Parathyroid adenoma (tissue), 2 donors: Measurements from ENCODE around the gene SHOX.

Experiments
- H2AFZ ChIP-seq: fragments of 300-600 bp; sonication (generic); one replicate; pipeline ENCODE4 v1.7.0; 2017; ENCODE audit warnings: antibody characterized with exemption, mild to moderate bottlenecking
- H3K27ac ChIP-seq: fragments of 300-600 bp; sonication (generic); one replicate; pipeline ENCODE4 v1.7.0; 2017
- H3K27me3 ChIP-seq: fragments of 300-600 bp; sonication (generic); one replicate; pipeline ENCODE4 v1.7.0; 2017; ENCODE audit warnings: low read length; ENCODE audit not compliant: control insufficient read depth, insufficient read depth
- H3K36me3 ChIP-seq: fragments of 300-600 bp; sonication (generic); one replicate; pipeline ENCODE4 v1.7.0; 2017; ENCODE audit warnings: low read length; ENCODE audit not compliant: control insufficient read depth, insufficient read depth
- H3K4me1 ChIP-seq: fragments of 300-600 bp; sonication (generic); one replicate; pipeline ENCODE4 v1.7.0; 2017; ENCODE audit warnings: control low read depth
- H3K4me2 ChIP-seq: fragments of 300-600 bp; sonication (generic); one replicate; pipeline ENCODE4 v1.7.0; 2017; ENCODE audit warnings: low read length
- H3K4me3 ChIP-seq: fragments of 300-600 bp; sonication (generic); one replicate; pipeline ENCODE4 v1.7.0; 2017; ENCODE audit warnings: low read depth, low read length
- H3K79me2 ChIP-seq: fragments of 300-600 bp; sonication (generic); one replicate; pipeline ENCODE4 v1.7.0; 2017; ENCODE audit warnings: control low read depth
- H3K9ac ChIP-seq: fragments of 300-600 bp; sonication (generic); one replicate; pipeline ENCODE4 v1.7.0; 2017; ENCODE audit warnings: mild to moderate bottlenecking
- H3K9me3 ChIP-seq: fragments of 300-600 bp; sonication (generic); one replicate; pipeline ENCODE4 v1.7.0; 2017; ENCODE audit warnings: low read length; ENCODE audit not compliant: control insufficient read depth
- TF ChIP-seq, protein P1 (sequence below): fragments of 300-600 bp; sonication (generic); IDR thresholded peaks from one replicate; pipeline ENCODE4 v1.7.0; 2017; ENCODE audit warnings: antibody characterized with exemption, mild to moderate bottlenecking
- donor health status: primary hyperparathyroidism.

The SHOX gene

DNA sequence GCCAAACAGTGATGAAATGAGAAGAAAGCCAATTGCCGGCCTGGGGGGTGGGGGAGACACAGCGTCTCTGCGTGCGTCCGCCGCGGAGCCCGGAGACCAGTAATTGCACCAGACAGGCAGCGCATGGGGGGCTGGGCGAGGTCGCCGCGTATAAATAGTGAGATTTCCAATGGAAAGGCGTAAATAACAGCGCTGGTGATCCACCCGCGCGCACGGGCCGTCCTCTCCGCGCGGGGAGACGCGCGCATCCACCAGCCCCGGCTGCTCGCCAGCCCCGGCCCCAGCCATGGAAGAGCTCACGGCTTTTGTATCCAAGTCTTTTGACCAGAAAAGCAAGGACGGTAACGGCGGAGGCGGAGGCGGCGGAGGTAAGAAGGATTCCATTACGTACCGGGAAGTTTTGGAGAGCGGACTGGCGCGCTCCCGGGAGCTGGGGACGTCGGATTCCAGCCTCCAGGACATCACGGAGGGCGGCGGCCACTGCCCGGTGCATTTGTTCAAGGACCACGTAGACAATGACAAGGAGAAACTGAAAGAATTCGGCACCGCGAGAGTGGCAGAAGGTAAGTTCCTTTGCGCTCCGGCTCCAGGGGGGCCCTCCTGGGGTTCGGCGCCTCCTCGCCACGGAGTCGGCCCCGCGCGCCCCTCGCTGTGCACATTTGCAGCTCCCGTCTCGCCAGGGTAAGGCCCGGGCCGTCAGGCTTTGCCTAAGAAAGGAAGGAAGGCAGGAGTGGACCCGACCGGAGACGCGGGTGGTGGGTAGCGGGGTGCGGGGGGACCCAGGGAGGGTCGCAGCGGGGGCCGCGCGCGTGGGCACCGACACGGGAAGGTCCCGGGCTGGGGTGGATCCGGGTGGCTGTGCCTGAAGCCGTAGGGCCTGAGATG is at the start of gene SHOX:
SHOX (plus strand) TSS at position 180 of the 885 bp plus-strand sequence; CDS start at position 287, 107 bp downstream.
- Histone ChIP-seq H3K36me3 (no peaks in the 10 kb centered on the region), H3K79me2 (no peaks in the 10 kb centered on the region), H3K27me3 (no peaks in the 10 kb centered on the region), H3K4me3 (no peak within 1 kb of the TSS), H3K27ac (no peak within 1 kb of the TSS), H3K4me2 (no peak within 1 kb of the TSS), H2AFZ (no peak within 1 kb of the TSS), H3K9ac (no peak within 1 kb of the TSS), H3K4me1 (no peaks in the 10 kb centered on the region), H3K9me3 (no peaks in the 10 kb centered on the region)
- TF ChIP-seq, protein P1, sequence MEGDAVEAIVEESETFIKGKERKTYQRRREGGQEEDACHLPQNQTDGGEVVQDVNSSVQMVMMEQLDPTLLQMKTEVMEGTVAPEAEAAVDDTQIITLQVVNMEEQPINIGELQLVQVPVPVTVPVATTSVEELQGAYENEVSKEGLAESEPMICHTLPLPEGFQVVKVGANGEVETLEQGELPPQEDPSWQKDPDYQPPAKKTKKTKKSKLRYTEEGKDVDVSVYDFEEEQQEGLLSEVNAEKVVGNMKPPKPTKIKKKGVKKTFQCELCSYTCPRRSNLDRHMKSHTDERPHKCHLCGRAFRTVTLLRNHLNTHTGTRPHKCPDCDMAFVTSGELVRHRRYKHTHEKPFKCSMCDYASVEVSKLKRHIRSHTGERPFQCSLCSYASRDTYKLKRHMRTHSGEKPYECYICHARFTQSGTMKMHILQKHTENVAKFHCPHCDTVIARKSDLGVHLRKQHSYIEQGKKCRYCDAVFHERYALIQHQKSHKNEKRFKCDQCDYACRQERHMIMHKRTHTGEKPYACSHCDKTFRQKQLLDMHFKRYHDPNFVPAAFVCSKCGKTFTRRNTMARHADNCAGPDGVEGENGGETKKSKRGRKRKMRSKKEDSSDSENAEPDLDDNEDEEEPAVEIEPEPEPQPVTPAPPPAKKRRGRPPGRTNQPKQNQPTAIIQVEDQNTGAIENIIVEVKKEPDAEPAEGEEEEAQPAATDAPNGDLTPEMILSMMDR: no peak

DNA sequence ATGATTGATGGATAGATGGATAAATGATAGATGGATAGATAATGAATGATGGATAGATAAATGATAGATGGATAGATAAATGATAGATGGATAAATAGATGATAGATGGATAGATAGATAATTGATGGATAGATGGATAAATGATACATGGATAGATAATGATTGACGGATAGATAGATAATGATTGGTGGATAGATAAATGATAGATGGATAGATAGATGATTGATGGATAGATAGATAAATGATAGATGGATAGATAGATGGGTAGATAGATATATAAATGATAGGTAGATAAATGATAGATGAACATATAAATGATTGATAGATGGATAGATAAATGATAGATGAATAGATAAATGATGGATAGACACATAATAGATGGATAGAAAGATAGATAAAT is 49.5 kb upstream of the SHOX start:
- H3K79me2 ChIP-seq: no peaks in the 10 kb centered on the region
- H3K27ac ChIP-seq: no peak overlapping the region
- H3K36me3 ChIP-seq: no peaks in the 10 kb centered on the region
- no peaks in the 10 kb centered on the region for H3K9me3 ChIP-seq
- H3K4me2 ChIP-seq: no peak overlapping the region
- H3K9ac ChIP-seq: no peak overlapping the region
- H3K27me3 ChIP-seq: no peaks in the 10 kb centered on the region
- H3K4me3 ChIP-seq: no peak overlapping the region
- H2AFZ ChIP-seq: no peak overlapping the region
- TF ChIP-seq, protein P1: no peak
- H3K4me1 ChIP-seq: no peaks in the 10 kb centered on the region

DNA sequence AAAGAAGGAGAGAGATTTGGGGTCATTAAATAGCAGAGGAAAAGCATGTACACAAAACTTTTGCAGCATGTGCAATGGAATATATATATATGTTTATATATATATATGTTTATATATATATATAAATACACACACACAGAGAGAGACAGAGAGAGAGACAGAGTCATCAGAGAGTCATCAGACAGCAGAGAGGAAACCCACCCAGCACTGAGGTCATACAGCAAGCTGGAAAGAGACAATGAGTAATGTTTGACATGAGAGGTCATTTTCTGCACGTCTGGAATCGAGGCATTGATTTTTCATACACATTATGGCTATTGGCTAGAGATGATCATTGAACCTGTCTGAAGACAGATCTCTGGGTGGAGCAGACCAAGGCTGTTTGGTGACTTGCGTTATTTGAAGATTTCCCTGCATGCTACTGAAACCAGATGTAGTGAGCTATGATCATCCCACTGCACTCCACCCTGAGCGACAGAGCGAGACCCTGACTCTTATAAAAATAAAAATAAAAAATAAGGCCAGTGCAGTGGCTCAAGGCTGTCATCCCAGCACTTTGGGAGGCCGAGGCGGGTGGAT is 48.8 kb upstream of the SHOX start:
- Histone ChIP-seq H3K9me3 (no peaks in the 10 kb centered on the region), H3K4me2 (no peak overlapping the region), H3K27ac (no peak overlapping the region), H3K79me2 (no peaks in the 10 kb centered on the region), H3K4me3 (no peak overlapping the region), H3K9ac (no peak overlapping the region), H3K36me3 (no peaks in the 10 kb centered on the region), H3K4me1 (no peaks in the 10 kb centered on the region), H2AFZ (no peak overlapping the region), H3K27me3 (no peaks in the 10 kb centered on the region)
- TF ChIP-seq, protein P1: no peak

DNA sequence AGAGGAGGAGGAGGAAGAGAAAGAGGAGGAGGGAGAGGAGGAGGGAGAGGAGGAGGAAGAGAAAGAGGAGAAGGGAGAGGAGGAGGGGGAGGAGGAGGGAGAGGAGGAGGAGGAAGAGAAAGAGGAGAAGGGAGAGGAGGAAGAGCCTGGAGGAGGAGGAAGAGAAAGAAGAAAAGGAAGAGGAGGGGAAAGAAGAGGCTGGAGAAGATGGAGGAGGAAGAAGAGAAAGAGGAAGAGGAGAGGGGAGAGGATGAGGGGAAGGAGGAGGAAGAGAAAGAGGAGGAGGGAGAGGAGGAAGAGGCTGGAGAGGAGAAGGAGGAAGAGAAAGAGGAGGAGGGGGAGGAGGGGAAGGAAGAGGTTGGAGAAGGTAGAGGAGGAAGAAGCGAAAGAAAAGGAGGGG is 46.0 kb upstream of the SHOX start:
- H2AFZ ChIP-seq: no peak overlapping the region
- no peaks in the 10 kb centered on the region for H3K9me3 ChIP-seq
- H3K36me3 ChIP-seq: no peaks in the 10 kb centered on the region
- H3K4me3 ChIP-seq: no peak overlapping the region
- TF ChIP-seq, protein P1: no peak
- H3K27me3 ChIP-seq: no peaks in the 10 kb centered on the region
- H3K27ac ChIP-seq: no peak overlapping the region
- no peaks in the 10 kb centered on the region for H3K79me2 ChIP-seq
- no peaks in the 10 kb centered on the region for H3K4me1 ChIP-seq
- no peak overlapping the region for H3K9ac ChIP-seq
- H3K4me2 ChIP-seq: no peak overlapping the region
